Measurements from ENCODE around the gene TEX10. TPM values are rescaled to one million over a fixed set of nuclear protein-coding genes. Genes with fewer than 3 reads are reported as not detected.

The TEX10 gene
- total and polyA plus RNA-seq, 9 donors = 11.3 to 22.6 (median 17.4) TPM

DNA sequence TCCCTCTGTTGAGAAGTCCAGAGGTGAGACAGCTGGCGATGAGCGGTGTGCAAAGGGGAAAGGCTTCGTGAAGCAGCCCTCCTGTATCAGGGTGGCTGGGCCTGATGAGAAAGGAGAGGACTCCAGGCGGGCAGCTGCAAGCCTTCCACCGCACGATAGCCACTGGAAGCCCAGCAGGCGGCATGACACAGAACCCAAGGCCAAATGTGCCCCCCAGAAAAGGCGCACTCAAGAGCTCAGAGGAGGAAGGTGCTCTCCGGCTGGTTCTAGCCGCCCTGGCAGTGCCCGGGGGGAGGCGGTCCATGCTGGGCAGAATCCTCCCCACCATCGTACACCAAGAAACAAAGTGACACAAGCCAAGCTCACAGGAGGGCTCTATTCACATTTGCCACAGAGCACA, 60.3 kb downstream of the TEX10 start:
- DNase-seq = no peak
- intact Hi-C loops (cut with DNase I) = no loop called here
- H3K4me1 ChIP-seq (ENCODE audit: insufficient read depth) = no peaks in the 10 kb centered on the region
- TF ChIP-seq POLR2A (IDR thresholded peaks at IDR 0.05) (no peak), EP300 (IDR thresholded peaks at IDR 0.05) (no peak)
- TF ChIP-seq, protein P1, sequence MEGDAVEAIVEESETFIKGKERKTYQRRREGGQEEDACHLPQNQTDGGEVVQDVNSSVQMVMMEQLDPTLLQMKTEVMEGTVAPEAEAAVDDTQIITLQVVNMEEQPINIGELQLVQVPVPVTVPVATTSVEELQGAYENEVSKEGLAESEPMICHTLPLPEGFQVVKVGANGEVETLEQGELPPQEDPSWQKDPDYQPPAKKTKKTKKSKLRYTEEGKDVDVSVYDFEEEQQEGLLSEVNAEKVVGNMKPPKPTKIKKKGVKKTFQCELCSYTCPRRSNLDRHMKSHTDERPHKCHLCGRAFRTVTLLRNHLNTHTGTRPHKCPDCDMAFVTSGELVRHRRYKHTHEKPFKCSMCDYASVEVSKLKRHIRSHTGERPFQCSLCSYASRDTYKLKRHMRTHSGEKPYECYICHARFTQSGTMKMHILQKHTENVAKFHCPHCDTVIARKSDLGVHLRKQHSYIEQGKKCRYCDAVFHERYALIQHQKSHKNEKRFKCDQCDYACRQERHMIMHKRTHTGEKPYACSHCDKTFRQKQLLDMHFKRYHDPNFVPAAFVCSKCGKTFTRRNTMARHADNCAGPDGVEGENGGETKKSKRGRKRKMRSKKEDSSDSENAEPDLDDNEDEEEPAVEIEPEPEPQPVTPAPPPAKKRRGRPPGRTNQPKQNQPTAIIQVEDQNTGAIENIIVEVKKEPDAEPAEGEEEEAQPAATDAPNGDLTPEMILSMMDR (IDR thresholded peaks at IDR 0.05) = no peak
- peaks cover 3% of the 10 kb centered on the region for H3K36me3 ChIP-seq
- no peaks in the 10 kb centered on the region for H3K27me3 ChIP-seq
- 94 to 96% (median 95%) methylated on average over 13 of the region's 13 CpGs for WGBS, 3 donors
- no peak overlapping the region for H3K4me3 ChIP-seq
- H3K27ac ChIP-seq = no peak overlapping the region
- H3K9me3 ChIP-seq = peaks cover 0 to 8% of the 10 kb centered on the region in 2 donors

DNA sequence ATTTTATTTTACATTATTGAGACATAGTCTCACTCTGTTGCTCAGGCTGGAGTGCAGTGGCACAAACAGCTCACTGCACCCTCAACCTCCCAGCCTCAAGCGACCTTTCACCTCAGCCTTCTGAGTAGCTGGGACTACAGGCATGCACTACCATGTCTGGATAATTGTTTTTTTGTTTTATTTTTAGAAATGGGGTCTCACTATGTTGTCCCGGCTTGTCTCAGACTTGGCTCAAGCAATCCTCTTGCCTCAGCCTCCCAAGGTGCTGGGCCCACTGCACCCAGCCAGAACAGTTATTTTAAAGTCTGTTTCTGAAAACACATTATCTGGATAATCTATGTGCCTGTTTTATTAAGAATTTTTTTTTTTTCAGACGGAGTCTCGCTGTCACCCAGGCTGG, 62.0 kb downstream of the TEX10 start:
- intact Hi-C loops (cut with DNase I) = no loop called here
- Histone ChIP-seq H3K4me1 (ENCODE audit: insufficient read depth) (no peaks in the 10 kb centered on the region), H3K4me3 (no peak overlapping the region), H3K27ac (no peak overlapping the region), H3K9me3 (peaks cover 0 to 9% of the 10 kb centered on the region in 2 donors), H3K36me3 (peaks cover 3% of the 10 kb centered on the region), H3K27me3 (no peaks in the 10 kb centered on the region)
- TF ChIP-seq, protein P1 (IDR thresholded peaks at IDR 0.05) = no peak
- no peak for TF ChIP-seq POLR2A (IDR thresholded peaks at IDR 0.05)
- DNase-seq = no peak
- WGBS, 3 donors = 96 to 98% (median 97%) methylated on average over 4 of the region's 4 CpGs

DNA sequence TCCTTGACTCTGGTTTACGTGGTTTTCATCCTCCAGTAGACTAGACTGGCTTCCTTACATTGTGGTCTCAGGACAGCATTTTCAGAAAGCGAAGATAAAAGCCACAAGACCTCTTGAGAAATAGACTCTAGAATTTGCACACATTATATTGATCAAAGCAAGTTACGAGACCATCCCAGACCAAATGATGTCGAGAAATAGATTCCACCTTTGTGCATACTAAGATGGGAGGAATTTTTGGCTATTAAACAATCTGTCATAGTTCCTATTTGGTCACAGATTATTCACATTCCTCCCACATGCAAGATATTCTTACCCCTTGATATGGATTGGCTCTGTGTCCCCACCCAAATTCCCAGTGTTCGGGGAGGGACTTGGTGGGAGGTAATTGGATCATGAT, 65.6 kb downstream of the TEX10 start:
- TF ChIP-seq EP300 (IDR thresholded peaks at IDR 0.05) (no peak), POLR2A (IDR thresholded peaks at IDR 0.05) (no peak)
- TF ChIP-seq, protein P1 (IDR thresholded peaks at IDR 0.05) = no peak
- H3K9me3 ChIP-seq = peaks cover 0 to 9% of the 10 kb centered on the region in 2 donors
- 95 to 98% (median 97%) methylated on average over 5 of the region's 5 CpGs for WGBS, 3 donors
- DNase-seq = no peak
- peaks cover 3% of the 10 kb centered on the region for H3K36me3 ChIP-seq
- intact Hi-C loops (cut with DNase I) = no loop called here
- no peaks in the 10 kb centered on the region for H3K4me1 ChIP-seq (ENCODE audit: insufficient read depth)
- no peak overlapping the region for H3K4me3 ChIP-seq
- no peak overlapping the region for H3K27ac ChIP-seq
- no peaks in the 10 kb centered on the region for H3K27me3 ChIP-seq

DNA sequence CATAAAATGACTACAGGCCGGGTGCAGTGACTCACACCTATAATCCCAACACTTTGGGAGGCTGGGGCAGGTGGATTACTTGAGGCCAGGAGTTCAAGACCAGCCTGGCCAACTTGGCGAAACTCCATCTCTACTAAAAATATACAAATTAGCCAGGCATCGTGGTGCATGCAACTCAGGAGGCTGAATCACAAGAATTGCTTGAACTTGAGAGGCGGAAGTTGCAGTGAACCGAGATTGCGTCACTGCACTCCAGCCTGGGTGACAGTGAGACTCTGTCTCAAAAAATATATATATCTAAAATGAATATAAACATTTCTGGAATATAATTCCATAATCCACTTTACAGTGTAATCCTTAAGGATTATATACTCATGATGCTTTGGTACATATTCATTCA, 66.5 kb downstream of the TEX10 start:
- H3K4me3 ChIP-seq = no peak overlapping the region
- H3K27ac ChIP-seq = no peak overlapping the region
- DNase-seq = no peak
- TF ChIP-seq EP300 (IDR thresholded peaks at IDR 0.05) (no peak), POLR2A (IDR thresholded peaks at IDR 0.05) (no peak)
- TF ChIP-seq, protein P1 (IDR thresholded peaks at IDR 0.05) = no peak
- peaks cover 0 to 9% of the 10 kb centered on the region in 2 donors for H3K9me3 ChIP-seq
- H3K27me3 ChIP-seq = no peaks in the 10 kb centered on the region
- 97% methylated on average over 6 of the region's 6 CpGs for WGBS, 3 donors
- peaks cover 3% of the 10 kb centered on the region for H3K36me3 ChIP-seq
- intact Hi-C loops (cut with DNase I) = no loop called here
- H3K4me1 ChIP-seq (ENCODE audit: insufficient read depth) = no peaks in the 10 kb centered on the region

Measured in ovary (tissue), 9 donors.